PFSK-1 (cell line): ENCODE results near the gene KCNG2.

Source experiments
- FOXP2 ChIP-seq: optimal IDR thresholded peaks from 2 replicates; pipeline ENCODE3; 2011; ENCODE audit warnings: borderline replicate concordance, control low read depth, inconsistent platforms; ENCODE audit not compliant: insufficient read depth; ENCODE audit errors: extremely low read length, extremely low read depth
- POLR2AphosphoS5 ChIP-seq: IDR thresholded peaks from 2 replicates; pipeline ENCODE4 v1.6.1; 2012; ENCODE audit warnings: low read depth, mild to moderate bottlenecking, control low read depth, low read length, moderate library complexity
- SIN3A ChIP-seq: IDR thresholded peaks from 2 replicates; pipeline ENCODE4 v1.6.1; 2012; ENCODE audit warnings: mild to moderate bottlenecking, low read length, moderate library complexity, borderline replicate concordance; ENCODE audit not compliant: insufficient read depth
- TAF1 ChIP-seq: IDR thresholded peaks from 2 replicates; pipeline ENCODE4 v1.6.1; 2012; ENCODE audit warnings: low read length, control low read depth, borderline replicate concordance; ENCODE audit not compliant: insufficient read depth
- TF ChIP-seq, protein P1 (sequence below), 2 experiments: IDR thresholded peaks; 2 replicates each; pipeline versions ENCODE4 v1.6.1 to v1.8.0; 2011 to 2012; ENCODE audit warnings: low read depth in 2 of 2, low read length in 2 of 2, control low read depth in 1 of 2, inconsistent platforms in 1 of 2, mild to moderate bottlenecking in 1 of 2, moderate library complexity in 1 of 2; ENCODE audit not compliant: insufficient read depth in 1 of 2

DNA sequence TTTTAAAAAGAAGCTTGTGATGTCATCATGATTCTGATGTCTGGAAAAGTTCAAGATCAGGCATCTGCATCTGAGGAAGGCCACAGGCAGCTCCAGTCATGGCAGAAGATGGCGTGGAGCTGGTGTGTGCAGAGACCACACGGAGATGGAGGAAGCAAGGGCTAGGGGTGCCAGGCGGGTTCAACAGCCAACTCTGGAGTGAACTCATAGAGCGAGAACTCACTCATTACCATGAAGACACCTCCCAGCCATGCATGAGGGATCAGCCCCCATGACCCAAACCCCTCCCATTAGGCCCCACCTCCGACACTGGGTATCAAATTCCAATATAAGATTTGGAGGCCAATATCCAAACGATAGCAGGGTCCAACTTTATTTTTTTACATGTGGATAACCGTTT is 61.6 kb downstream of the KCNG2 start:
- TF ChIP-seq, protein P1, sequence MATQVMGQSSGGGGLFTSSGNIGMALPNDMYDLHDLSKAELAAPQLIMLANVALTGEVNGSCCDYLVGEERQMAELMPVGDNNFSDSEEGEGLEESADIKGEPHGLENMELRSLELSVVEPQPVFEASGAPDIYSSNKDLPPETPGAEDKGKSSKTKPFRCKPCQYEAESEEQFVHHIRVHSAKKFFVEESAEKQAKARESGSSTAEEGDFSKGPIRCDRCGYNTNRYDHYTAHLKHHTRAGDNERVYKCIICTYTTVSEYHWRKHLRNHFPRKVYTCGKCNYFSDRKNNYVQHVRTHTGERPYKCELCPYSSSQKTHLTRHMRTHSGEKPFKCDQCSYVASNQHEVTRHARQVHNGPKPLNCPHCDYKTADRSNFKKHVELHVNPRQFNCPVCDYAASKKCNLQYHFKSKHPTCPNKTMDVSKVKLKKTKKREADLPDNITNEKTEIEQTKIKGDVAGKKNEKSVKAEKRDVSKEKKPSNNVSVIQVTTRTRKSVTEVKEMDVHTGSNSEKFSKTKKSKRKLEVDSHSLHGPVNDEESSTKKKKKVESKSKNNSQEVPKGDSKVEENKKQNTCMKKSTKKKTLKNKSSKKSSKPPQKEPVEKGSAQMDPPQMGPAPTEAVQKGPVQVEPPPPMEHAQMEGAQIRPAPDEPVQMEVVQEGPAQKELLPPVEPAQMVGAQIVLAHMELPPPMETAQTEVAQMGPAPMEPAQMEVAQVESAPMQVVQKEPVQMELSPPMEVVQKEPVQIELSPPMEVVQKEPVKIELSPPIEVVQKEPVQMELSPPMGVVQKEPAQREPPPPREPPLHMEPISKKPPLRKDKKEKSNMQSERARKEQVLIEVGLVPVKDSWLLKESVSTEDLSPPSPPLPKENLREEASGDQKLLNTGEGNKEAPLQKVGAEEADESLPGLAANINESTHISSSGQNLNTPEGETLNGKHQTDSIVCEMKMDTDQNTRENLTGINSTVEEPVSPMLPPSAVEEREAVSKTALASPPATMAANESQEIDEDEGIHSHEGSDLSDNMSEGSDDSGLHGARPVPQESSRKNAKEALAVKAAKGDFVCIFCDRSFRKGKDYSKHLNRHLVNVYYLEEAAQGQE (IDR thresholded peaks at IDR 0.05; ENCODE audit: insufficient read depth in 1 of 2, low read depth in 2 of 2, low read length in 2 of 2): no peak
- TF ChIP-seq TAF1 (no peak), POLR2AphosphoS5 (no peak), SIN3A (no peak), FOXP2 (no peak)
